HL-60/S4 treated with retinoic acid at 250 ng/mL for 4 days and 3 days (cell line): Measurements from ENCODE around the gene GGT5.
"Not testable (repeated sequence)": the region's sequence is repeated elsewhere in the genome, so short reads cannot be mapped to it uniquely, and the experiment has no call there.

Source experiments
- in situ Hi-C: fragments of 300-500 bp; cut with MboI; formaldehyde crosslinking; loops from 2 replicates; pipeline ENCODE4 v1.7.0; 2022; ENCODE audit warnings: low sequenced_read_pairs

GGT5 gene, protein sequence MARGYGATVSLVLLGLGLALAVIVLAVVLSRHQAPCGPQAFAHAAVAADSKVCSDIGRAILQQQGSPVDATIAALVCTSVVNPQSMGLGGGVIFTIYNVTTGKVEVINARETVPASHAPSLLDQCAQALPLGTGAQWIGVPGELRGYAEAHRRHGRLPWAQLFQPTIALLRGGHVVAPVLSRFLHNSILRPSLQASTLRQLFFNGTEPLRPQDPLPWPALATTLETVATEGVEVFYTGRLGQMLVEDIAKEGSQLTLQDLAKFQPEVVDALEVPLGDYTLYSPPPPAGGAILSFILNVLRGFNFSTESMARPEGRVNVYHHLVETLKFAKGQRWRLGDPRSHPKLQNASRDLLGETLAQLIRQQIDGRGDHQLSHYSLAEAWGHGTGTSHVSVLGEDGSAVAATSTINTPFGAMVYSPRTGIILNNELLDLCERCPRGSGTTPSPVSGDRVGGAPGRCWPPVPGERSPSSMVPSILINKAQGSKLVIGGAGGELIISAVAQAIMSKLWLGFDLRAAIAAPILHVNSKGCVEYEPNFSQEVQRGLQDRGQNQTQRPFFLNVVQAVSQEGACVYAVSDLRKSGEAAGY

DNA sequence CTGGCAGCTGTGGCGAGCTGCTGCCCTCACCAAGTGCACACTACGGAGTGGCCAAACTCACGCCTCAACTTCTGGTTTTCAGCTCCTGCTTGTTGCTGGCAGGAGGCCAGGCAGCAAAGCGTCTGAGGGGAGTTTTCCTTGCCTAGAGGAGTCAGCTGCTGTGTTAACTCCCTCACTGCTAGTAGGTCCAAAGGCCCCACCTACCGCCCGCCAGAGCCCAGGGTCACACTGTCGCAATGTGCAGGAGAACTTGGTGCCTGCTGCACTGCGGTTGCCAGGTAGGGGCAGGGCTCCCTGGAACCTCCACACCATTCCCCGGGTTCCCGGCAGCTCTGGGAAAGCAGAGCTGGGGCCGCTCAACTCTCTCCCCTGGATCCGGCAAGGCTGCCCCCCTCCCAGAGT lies at the start of gene GGT5:
Gene GGT5, minus strand, starts transcription at position 53 of the 402 bp plus-strand sequence. CDS start 357 bp downstream, outside the sequence.
- in situ Hi-C loops: not testable (repeated sequence)

DNA sequence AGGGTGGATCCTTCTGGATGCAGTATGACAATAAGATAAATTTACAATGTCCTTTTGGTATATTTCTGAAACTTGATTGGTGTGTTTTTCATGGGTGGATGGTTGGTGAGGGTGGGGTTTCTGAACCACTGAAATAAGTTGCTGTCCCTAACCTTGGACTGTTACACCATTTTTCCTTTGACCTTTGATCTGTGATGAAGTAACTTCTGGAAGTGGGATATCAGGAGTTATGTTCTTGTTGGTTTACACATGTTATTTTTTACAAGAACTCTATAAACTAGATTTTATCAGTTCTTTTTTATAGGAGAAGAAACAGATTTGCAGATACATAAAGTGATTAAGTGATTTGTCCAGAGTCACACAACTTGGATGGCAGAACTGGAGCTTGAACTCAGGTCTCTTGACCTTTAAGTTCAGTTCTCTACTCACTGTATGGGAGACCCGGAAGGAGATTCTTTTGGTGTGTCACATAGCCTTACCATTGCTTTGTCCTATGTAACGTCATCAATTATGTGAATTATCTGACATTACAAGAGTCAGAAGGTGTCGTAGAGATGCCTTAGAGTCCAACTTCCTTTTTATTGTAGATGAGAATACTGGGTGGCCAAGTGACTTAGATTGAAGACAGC lies 47.4 kb upstream of the GGT5 start:
- in situ Hi-C loops: not testable (repeated sequence)

DNA sequence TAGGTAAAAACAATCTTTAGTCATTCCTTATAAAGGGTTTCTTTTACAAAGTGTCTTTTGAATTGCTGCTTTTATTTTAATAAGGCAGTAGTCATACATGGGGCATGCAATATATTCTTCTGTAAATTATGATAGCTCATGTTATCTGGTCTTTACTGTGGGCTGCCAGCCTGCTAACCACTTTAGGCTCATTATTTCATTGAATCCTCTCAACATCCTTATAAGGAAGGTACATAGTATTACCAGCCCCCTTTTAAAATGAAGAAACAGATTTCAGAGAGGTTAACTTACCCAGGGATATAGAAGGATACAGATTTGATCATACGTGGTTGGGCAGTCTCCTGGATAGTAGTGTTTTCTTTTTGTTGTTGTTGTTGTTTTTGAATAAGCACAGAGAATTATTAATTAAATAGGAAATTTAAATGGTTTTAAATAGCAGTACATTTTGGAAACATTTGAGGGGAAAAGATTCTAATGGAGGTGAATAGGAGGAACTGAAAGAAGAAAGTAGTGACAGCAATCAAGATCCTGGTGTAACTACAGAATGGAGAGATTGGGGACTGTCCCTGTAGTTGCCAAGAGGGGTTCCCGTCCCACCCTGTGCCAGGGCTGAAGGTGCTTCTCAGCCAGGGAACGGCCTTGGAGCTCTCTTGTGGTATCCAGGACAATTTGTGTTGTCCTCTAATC lies 46.8 kb upstream of the GGT5 start:
- in situ Hi-C loops: no loop called here

DNA sequence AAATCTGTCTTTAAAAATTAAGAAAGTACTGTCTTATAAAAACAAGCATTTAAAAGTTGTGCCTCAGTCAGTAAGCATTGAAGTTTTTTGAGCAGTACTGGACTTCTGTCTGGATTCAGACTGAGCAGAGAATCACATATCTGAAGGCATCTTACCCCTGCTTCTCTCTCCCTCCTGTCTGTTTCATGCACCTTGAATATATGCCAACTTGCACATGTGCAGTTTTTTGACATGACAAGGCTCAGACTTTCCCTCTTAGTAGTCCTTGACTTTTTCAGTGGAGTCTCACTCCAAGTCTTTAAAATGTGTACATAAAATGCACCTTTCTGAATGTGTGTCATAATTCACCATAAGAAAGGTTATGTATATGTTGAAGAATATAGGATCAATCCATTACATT lies 45.6 kb upstream of the GGT5 start:
- in situ Hi-C loops: no loop called here

DNA sequence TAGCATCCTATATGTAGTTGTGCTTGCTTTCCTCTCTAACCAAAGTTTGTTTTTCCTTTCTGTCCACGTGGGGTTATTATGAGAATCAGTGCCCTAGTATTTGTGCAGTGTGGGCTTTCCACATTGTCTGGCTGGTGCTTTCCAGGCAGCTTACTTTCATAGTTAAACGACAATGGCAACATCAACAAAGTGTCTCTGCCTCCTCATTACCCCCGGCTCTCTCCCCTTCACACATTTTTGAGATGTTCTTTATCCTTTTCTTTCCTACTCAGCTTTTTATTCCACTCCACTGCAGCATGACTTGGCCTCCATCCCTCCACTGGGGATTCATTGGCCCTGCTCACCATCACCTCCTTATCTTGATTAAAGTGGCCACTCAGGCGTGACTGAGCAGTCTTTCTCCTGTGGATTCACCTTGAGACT lies 44.9 kb upstream of the GGT5 start:
- in situ Hi-C loops: no loop called here

DNA sequence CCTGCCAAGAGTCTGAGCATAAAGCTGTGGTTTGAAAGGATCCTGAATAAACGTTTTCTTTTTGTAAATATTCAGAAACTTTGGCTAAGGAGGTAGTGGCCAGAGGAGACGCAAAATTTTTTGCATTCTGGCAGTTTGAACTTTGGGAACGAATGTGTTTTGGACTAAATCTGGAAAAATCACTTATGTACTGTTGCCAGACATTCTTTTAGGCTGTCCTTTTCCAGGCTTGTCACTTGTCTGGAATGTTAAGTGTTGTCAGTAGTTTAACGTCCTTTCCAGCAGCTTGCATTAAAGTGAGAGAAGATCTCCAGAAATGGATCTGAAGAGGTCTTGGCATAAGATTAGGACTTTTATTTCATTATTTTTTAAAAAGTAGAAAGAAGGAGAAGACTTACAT lies 44.2 kb upstream of the GGT5 start:
- in situ Hi-C loops: no loop called here

DNA sequence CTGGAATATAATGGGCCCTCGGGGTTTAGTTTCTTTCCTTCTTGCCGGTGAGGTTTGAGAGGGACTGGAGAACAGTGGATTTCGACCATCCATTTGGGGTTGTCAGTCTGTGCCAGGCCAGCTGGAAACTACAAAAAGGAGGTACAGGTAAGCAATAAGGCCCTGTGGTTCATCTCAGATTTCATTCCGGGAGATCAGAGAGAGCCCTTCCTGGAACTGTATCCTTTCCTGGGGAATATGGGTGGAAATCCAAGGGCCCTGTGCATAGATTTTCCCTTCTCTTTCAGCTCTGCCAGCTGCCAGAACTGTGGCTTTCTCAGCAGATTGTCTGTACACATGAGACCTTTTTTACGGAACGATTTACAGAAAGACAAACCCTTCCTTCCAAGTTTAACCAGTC lies 42.9 kb upstream of the GGT5 start:
- in situ Hi-C loops: not testable (repeated sequence)

DNA sequence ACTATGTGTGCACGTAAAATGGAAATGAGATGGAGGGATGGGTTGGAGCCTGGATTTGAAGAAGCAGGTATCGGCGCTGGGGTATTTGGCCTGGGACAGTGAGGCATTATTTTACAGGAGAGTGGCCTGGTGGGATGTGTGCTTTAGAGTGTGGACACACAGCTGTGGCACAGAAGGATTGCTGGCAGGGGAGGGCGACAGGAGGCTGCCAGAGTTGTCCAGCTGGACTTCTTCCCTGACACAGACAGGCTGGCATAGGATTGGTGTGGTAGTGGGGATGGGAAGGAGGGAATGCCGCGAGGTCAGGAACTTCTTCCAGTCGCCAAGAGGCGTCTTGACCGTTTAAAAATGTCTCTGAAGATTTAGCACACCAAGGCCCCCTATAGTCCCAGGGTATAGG lies 42.3 kb upstream of the GGT5 start:
- in situ Hi-C loops: not testable (repeated sequence)

DNA sequence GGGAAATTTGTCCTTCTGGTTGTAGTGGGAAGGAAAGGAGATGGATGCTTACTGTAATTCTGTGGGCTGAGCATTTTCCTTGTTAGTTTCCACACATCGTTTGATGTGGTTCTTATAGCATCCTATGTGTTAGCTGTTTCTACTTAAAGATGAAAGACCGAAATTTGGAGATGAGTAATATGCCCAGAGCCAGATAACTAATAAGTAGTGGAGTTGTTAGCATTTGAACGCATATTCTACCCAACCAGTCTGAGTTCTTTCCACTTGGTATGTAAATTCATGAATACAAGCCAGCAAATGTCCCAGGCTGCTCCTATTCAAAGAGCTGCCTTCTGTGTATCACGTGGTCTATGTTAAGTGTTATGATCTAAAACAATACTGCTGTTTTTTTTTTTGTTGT lies 40.4 kb upstream of the GGT5 start:
- in situ Hi-C loops: no loop called here

DNA sequence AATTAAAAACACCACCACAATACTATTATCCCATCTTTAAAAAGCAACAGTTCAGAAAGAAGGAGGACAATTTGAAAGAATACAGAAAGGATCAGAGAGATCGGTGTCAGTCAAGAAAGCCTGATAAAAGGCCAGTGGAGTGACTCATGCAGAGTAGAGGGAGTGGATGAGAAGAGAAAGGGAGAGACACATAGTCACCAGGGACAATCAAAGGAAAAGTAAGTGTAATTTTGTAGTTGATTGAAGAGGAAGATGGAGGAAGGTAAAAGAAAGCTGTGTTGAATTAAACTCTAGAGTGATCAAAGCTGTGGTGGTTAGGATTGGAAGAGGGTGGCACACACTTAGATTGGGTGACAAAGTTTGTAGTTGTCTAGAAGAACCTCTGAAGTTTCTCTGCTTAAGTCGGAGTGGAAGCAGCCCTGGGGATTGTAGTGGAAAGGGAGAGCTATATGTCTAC lies 39.9 kb upstream of the GGT5 start:
- in situ Hi-C loops: no loop called here

DNA sequence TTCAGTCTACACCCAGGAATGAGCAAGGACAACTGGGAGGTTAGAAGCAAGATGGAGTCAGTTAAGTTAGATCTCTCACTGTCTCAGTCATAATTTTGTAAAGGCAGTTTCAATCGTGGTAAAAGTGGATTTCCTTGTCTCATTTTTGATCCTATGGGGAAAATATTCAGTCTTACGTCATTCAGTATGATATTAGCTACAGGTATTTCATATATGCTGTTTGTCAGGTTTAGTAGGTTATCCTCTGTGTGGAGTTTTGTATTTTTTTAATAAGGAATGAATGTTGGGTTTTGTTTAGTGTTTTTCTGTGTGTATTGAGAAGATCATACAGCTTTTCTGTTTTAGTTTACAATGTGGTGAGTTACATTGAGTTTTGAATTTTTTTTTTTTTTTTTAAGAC lies 37.5 kb upstream of the GGT5 start:
- in situ Hi-C loops: no loop called here

DNA sequence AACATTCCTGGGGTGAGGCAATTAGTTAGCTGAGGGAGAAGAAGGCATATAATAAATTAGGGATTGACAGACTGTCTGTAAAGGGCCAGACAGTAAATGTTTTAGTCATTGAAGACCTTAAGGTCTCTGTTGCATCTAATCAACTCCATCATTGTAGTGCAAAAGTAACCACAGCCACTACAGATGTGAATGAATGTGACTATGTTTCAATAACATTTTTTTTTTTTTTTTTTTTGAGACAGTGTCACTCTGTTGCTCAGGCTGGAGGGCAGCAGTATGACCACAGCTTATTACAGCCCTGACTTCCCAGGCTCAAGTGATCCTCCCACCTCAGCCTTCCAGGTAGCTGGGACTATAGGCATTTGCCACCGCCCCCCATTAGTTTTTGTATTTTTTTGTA lies 35.5 kb upstream of the GGT5 start:
- in situ Hi-C loops: not testable (repeated sequence)

DNA sequence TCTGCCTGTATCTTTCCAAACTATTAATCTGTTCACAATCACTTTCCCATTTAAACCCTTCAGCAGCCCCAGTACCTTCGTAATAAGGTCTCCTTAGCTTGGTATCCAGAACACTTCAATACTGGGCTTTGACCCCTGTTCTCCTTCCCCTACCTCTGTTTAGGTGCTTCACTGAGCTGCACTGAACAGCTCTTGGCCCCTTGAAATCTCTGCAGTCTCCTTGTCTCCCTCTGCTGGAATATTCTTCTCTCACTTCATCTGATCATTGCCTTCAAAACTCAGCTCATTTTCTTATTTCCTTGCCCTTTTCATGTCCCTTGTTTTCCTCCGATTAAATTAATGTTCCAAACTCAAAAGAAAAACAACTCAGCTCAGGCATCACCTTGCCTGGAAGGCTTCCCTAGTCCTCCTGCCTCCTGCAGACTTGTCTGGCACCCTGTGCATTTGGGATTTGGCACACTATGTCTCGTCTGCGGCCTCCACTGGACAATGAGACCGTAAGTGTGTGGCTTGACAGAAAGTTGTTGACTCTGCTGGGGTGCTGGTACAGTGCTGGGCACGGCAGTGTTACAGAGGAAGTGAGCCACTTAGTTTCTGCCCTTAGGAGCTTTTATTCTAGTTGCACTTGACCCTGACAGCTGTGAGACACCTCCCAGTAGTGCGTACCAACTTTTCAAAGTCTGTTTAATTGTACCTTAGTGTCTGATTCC lies 30.0 kb upstream of the GGT5 start:
- in situ Hi-C loops: not testable (repeated sequence)

DNA sequence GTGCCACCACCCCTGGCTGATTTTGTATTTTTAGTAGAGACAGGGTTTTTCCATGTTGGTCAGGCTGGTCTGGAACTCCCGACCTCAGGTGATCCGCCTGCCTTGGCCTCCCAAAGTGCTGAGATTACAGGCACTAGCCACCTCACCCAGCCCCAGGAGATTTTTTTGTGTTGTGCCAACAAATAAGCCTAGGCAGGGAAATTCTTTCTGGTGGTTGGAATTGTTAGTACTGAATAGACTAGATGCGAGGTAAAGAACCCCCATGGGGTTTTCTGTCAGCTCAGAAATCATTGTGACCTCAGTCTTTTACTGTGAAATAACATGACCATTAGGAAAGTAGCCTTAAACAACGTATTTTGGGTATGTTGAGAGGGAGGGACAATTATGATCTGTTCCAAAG lies 29.0 kb upstream of the GGT5 start:
- in situ Hi-C loops: not testable (repeated sequence)

DNA sequence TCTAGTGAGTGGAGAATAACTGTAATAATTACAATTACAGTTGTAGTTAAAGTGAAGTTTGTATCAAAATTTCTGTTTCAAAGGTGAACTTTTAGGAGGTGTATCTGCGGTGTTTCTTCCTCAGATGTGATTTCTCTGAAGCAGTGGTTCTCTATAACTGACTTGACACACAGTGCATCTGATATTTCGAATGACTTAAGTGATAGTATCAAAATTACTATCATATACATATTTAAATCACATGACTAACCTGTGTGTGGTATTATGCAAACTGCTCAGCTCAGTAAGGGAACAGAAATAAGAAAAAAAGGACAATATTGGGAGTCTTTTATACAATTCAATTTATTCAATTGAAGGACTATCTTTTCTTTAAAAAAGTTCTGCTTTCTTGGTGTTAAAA lies 28.1 kb upstream of the GGT5 start:
- in situ Hi-C loops: not testable (repeated sequence)

DNA sequence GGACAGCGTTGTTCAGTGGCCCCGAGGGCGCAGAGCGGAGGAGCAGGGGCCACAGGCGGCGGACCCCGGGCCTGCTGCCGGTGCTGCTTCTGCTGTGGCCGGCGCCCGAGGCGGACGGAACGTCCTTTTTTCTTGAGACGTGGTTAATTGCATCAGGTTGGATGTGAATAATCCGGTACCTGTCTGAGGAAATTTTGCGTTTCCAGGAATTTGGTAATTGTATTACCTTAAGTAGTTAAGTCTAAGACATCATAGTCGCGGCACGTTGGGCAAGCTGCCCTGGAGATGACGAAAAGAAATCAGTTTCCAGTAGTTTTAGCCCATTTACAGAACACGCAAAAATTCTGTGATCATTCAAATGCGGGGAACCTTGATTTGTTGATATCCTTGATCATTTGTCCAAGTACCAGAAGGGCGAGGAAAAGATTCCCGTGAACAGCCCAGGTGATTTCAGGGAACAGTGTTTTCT lies 26.5 kb upstream of the GGT5 start:
- in situ Hi-C loops: no loop called here

DNA sequence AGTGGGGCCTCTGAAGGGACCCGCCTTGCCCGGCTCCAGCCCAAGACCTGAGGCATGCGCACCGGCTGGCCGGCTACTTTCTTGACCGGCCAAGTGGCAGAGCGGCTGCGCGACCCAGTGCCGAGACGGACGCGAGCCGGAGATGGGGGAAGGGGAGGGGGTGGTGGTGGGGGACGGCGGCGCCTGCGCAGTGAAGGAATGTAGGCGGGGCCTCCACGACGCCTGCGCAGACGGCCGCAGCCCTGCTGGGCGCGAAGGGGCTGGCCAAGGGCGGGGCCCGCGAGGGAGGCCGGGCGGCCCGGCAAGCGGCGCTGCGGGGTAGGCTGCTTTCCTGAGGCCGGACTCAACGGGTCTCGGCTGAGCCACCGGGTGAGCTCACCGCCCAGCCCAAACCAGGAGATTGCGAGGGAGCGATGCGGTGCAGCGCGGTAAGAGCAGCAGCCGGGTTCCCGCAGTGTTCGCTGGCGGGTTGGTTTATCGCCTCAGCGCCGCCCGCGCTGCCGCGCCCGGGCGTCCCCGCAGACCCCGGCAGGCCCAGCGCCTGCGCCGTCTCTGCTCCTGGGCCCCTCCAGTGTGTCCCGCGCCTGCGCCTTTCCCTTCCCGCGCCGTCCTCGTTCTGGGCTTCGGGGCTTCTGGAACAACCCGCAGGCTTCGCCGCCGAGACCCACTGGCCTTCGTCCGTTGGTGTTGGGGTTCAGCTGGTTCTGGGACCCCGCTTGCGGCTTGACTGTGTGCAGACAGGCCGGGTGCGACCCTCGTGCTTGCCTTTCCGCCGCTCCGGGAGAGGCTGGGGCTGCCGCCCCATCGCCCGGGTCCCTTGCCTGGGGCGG lies 25.9 kb upstream of the GGT5 start, which contains the start of gene SPECC1L:
Gene SPECC1L, plus strand, starts transcription at position 276 of the 830 bp plus-strand sequence. CDS start 31,401 bp downstream, outside the sequence.
- in situ Hi-C loops: no loop called here

DNA sequence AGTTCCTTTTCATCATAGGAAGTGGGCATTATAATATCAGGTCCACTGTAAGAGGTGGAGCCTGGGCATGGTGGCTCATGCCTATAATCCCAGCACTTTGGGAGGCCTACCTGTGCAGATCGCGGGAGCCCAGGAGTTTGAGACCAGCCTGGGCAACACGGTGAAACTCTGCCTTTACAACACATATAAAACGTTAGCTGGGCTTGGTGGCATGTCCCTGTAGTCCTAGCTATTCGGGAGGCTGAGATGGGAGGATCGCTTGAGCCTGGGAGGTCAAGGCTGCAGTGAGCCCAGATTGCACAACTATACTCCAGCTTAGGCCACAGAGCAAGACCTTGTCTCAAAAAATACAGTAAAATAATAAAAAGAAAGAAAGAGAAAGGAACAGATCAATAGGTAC lies 21.6 kb upstream of the GGT5 start:
- in situ Hi-C loops: not testable (repeated sequence)

DNA sequence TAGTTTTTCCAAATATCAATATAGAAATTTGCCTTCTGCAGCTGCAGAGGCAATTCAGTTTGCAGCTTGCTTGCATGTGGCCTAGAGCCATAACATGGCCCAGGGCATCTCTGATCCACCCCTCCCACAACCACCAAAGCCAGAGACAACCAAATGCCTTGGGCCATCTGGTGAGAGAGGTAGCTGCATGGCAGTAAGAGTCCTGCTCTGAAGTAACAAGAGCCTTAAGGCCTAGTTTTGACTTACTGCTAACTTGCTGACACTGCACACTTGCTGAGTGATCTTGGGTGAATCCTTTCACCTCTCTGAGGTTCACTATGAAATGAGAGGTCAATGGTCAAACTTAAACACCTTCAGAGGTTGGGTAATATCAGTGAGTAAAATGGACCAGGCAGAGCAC lies 20.9 kb upstream of the GGT5 start:
- in situ Hi-C loops: no loop called here
